Measurements from ENCODE around the gene PCDH9. TPM values are rescaled to one million over a fixed set of nuclear protein-coding genes. Genes with fewer than 3 reads are reported as not detected.

The PCDH9 gene
- polyA plus RNA-seq, 3 donors, result 0.03 TPM; not detected in 1

GRCh38 chr13:66506979-66507378, 723.2 kb downstream of the PCDH9 start:
- H3K4me3 Mint-ChIP-seq, result no peak overlapping the region
- peaks cover 0 to 10% (median 3%) of the 10 kb centered on the region in 7 donors for H3K9me3 Mint-ChIP-seq
- intact Hi-C loops (cut with micrococcal nuclease), result no loop called here
- H3K27me3 Mint-ChIP-seq (ENCODE audit: low read depth in 3 of 3), result no peaks in the 10 kb centered on the region
- no CpG with 5 or more reads among the region's 2 CpGs for WGBS (ENCODE audit: insufficient coverage)
- H4K20me1 ChIP-seq (ENCODE audit: insufficient read depth, low read length), result no peaks in the 10 kb centered on the region
- no peak overlapping the region for H3K9ac ChIP-seq (ENCODE audit: insufficient read depth, low read length, poor library complexity, severe bottlenecking)
- no peak for TF ChIP-seq CTCF (IDR thresholded peaks at IDR 0.05)
- H3K79me2 ChIP-seq (ENCODE audit: insufficient read depth, low read length), result no peaks in the 10 kb centered on the region
- H3K36me3 ChIP-seq (replicated peaks in 1 of 2; ENCODE audit: control insufficient read depth in 1 of 2, insufficient read depth in 2 of 2, low read length in 2 of 2), result no peaks in the 10 kb centered on the region
- H3K4me2 ChIP-seq (replicated peaks; ENCODE audit: extremely low read depth, low read length, poor library complexity, severe bottlenecking), result no peak overlapping the region
- no peak overlapping the region for H2AFZ ChIP-seq (ENCODE audit: insufficient read depth, low read depth, low read length, poor library complexity, severe bottlenecking)
- no peaks in the 10 kb centered on the region for H3K27me3 ChIP-seq (ENCODE audit: control insufficient read depth in 2 of 2, insufficient read depth in 2 of 2, low read length in 2 of 2)
- DNase-seq, result no peak
- no peaks in the 10 kb centered on the region for H3K4me1 ChIP-seq (ENCODE audit: control insufficient read depth in 1 of 2, insufficient read depth in 2 of 2, low read length in 2 of 2)
- H3K27ac Mint-ChIP-seq, result peak overlapping the region in 1 of 7 donors; percentile 36
- H3K4me1 Mint-ChIP-seq, result no peaks in the 10 kb centered on the region
- H3K36me3 Mint-ChIP-seq, result no peaks in the 10 kb centered on the region
- no peak overlapping the region for H3K27ac ChIP-seq (ENCODE audit: low read depth in 1 of 2, low read length in 2 of 2)
- no peak overlapping the region for H3K4me3 ChIP-seq (replicated peaks in 1 of 3; ENCODE audit: low read depth in 2 of 3, low read length in 3 of 3)
- peaks cover 0 to 3% of the 10 kb centered on the region in 2 donors for H3K9me3 ChIP-seq (replicated peaks in 1 of 2; ENCODE audit: control insufficient read depth in 1 of 2, insufficient read depth in 1 of 2, low read length in 2 of 2)

- Histone ChIP-seq H3K4me2 (replicated peaks; ENCODE audit: extremely low read depth, low read length, poor library complexity, severe bottlenecking) (no peak overlapping the region), H4K20me1 (ENCODE audit: insufficient read depth, low read length) (no peaks in the 10 kb centered on the region), H3K9ac (ENCODE audit: insufficient read depth, low read length, poor library complexity, severe bottlenecking) (no peak overlapping the region), H3K27ac (ENCODE audit: low read depth in 1 of 2, low read length in 2 of 2) (no peak overlapping the region), H3K79me2 (ENCODE audit: insufficient read depth, low read length) (no peaks in the 10 kb centered on the region), H3K36me3 (replicated peaks in 1 of 2; ENCODE audit: control insufficient read depth in 1 of 2, insufficient read depth in 2 of 2, low read length in 2 of 2) (no peaks in the 10 kb centered on the region), H2AFZ (ENCODE audit: insufficient read depth, low read depth, low read length, poor library complexity, severe bottlenecking) (no peak overlapping the region), H3K4me3 (replicated peaks in 1 of 3; ENCODE audit: low read depth in 2 of 3, low read length in 3 of 3) (no peak overlapping the region), H3K9me3 (replicated peaks in 1 of 2; ENCODE audit: control insufficient read depth in 1 of 2, insufficient read depth in 1 of 2, low read length in 2 of 2) (peaks cover 0 to 3% of the 10 kb centered on the region in 2 donors), H3K27me3 (ENCODE audit: control insufficient read depth in 2 of 2, insufficient read depth in 2 of 2, low read length in 2 of 2) (no peaks in the 10 kb centered on the region), H3K4me1 (ENCODE audit: control insufficient read depth in 1 of 2, insufficient read depth in 2 of 2, low read length in 2 of 2) (no peaks in the 10 kb centered on the region)
- no peaks in the 10 kb centered on the region for H3K27me3 Mint-ChIP-seq (ENCODE audit: low read depth in 3 of 3)
- no peak overlapping the region for H3K4me3 Mint-ChIP-seq
- no peaks in the 10 kb centered on the region for H3K4me1 Mint-ChIP-seq
- H3K27ac Mint-ChIP-seq, result no peak overlapping the region
- DNase-seq, result no peak
- H3K9me3 Mint-ChIP-seq, result peaks cover 0 to 10% (median 3%) of the 10 kb centered on the region in 7 donors
- no CpG with 5 or more reads among the region's 7 CpGs for WGBS (ENCODE audit: insufficient coverage)
- no peak for TF ChIP-seq CTCF (IDR thresholded peaks at IDR 0.05)
- no peaks in the 10 kb centered on the region for H3K36me3 Mint-ChIP-seq
- intact Hi-C loops (cut with micrococcal nuclease), result no loop called here
Observed at GRCh38 chr13:66506051-66506777, 723.9 kb downstream of the PCDH9 start.
